GM19043 (cell line): ENCODE data around the gene TMEM209.
A peak's percentile ranks its signal among the peaks of the same experiment; 100 is the strongest.
"Not testable (repeated sequence)": the region's sequence is repeated elsewhere in the genome, so short reads cannot be mapped to it uniquely, and the experiment has no call there.

Experiments used
- ATAC-seq: cut with Tn5 transposase; IDR thresholded peaks from one replicate; pipeline ENCODE4 v1.9.1; 2021; ENCODE audit warnings: low read depth; ENCODE audit not compliant: unreplicated experiment

TMEM209 gene

GRCh38 chr7:130131964-130132875 lies 73.0 kb downstream of the TMEM209 start:
- no peak for ATAC-seq

- ATAC-seq: no peak
Measured at GRCh38 chr7:130131191-130131834, 73.9 kb downstream of the TMEM209 start.

- no peak for ATAC-seq
Measured at GRCh38 chr7:130129011-130129411, 76.2 kb downstream of the TMEM209 start.

GRCh38 chr7:130127821-130128317 lies 77.3 kb downstream of the TMEM209 start:
- ATAC-seq: no peak

- no peak for ATAC-seq
Measured at GRCh38 chr7:130127404-130127803, 77.8 kb downstream of the TMEM209 start.

- not testable (repeated sequence) for ATAC-seq
Measured at GRCh38 chr7:130126840-130127239, 78.4 kb downstream of the TMEM209 start.

- no peak for ATAC-seq
Measured at GRCh38 chr7:130124711-130125110, 80.5 kb downstream of the TMEM209 start.

GRCh38 chr7:130123501-130123900 lies 81.7 kb downstream of the TMEM209 start:
- ATAC-seq: no peak

- ATAC-seq: no peak
Measured at GRCh38 chr7:130118801-130119200, 86.4 kb downstream of the TMEM209 start.

- ATAC-seq: no peak
Measured at GRCh38 chr7:130118294-130118693, 86.9 kb downstream of the TMEM209 start.

GRCh38 chr7:130114776-130115175 lies 90.4 kb downstream of the TMEM209 start:
- peak; percentile 14 for ATAC-seq
